Esophagus muscularis mucosa (tissue), 4 donors: ENCODE measurements around the gene C20orf141.

Experiments used
- CTCF ChIP-seq, 3 experiments: fragments of 200-600 bp in 2 of 3; fragments of 450-650 bp in 1 of 3; sonication (generic) in 2 of 3; IDR thresholded peaks; one replicate each; pipeline ENCODE4 v1.5.1; 2017 to 2019; ENCODE audit warnings: antibody characterized with exemption in 3 of 3, mild to moderate bottlenecking in 2 of 3, moderate library complexity in 1 of 3
- EP300 ChIP-seq: sonication (generic); formaldehyde crosslinking; IDR thresholded peaks from one replicate; pipeline ENCODE4 v1.6.1; 2017; ENCODE audit warnings: antibody characterized with exemption
- POLR2A ChIP-seq: fragments of 450-650 bp; IDR thresholded peaks from one replicate; pipeline ENCODE4 v1.6.1; 2017; ENCODE audit warnings: antibody characterized with exemption, moderate library complexity, mild to moderate bottlenecking, low read depth
- POLR2AphosphoS5 ChIP-seq, 2 donors: sonication (generic); formaldehyde crosslinking; IDR thresholded peaks; one replicate each; pipeline ENCODE4 v1.6.1; 2017; ENCODE audit warnings: antibody characterized with exemption in 2 of 2

- TF ChIP-seq CTCF (IDR thresholded peaks at IDR 0.05), result no peak
- no peak for TF ChIP-seq POLR2A
- TF ChIP-seq EP300, result no peak
- no peak for TF ChIP-seq POLR2AphosphoS5 (IDR thresholded peaks at IDR 0.05)
Measured at GRCh38 chr20:2804852-2805688, 9.7 kb upstream of the C20orf141 start.
